Liver (tissue), 9 donors: ENCODE measurements around the gene TCERG1. TPM values are rescaled to one million over a fixed set of nuclear protein-coding genes. Genes with fewer than 3 reads are reported as not detected.

Source experiments
- DNase-seq: peaks from one replicate; pipeline ENCODE4 v3.0.0-alpha.2; 2017; ENCODE audit warnings: low spot score
- H3K27ac ChIP-seq, 2 donors: one replicate each; pipeline ENCODE4 v1.7.0; 2013; ENCODE audit warnings: inconsistent platforms in 2 of 2, low read length in 2 of 2, control low read depth in 1 of 2, low read depth in 1 of 2, mild to moderate bottlenecking in 1 of 2
- H3K27me3 ChIP-seq, 4 donors: one replicate each; pipeline versions ENCODE4 v1.6.1 to v1.7.0; 2013; ENCODE audit warnings: low read length in 3 of 4, inconsistent platforms in 1 of 4, mild to moderate bottlenecking in 1 of 4, moderate library complexity in 1 of 4; ENCODE audit not compliant: control insufficient read depth in 4 of 4, insufficient read depth in 4 of 4
- H3K36me3 ChIP-seq, 4 donors: one replicate each; pipeline versions ENCODE4 v1.6.1 to v1.7.0; 2013; ENCODE audit warnings: low read length in 3 of 4, mild to moderate bottlenecking in 3 of 4, low read depth in 1 of 4, moderate library complexity in 1 of 4; ENCODE audit not compliant: control insufficient read depth in 4 of 4, insufficient read depth in 3 of 4
- H3K4me1 ChIP-seq, 4 donors: one replicate each; pipeline versions ENCODE4 v1.6.1 to v1.7.0; 2013; ENCODE audit warnings: low read length in 3 of 4, mild to moderate bottlenecking in 3 of 4, moderate library complexity in 1 of 4; ENCODE audit not compliant: control insufficient read depth in 4 of 4, insufficient read depth in 4 of 4
- H3K4me3 ChIP-seq, 3 donors: one replicate each; pipeline versions ENCODE4 v1.6.1 to v1.7.0; 2013; ENCODE audit warnings: low read length in 3 of 3, control low read depth in 1 of 3, low read depth in 1 of 3, mild to moderate bottlenecking in 1 of 3
- H3K9ac ChIP-seq, 2 donors: one replicate each; pipeline ENCODE4 v1.7.0; 2013; ENCODE audit warnings: low read length in 2 of 2, mild to moderate bottlenecking in 2 of 2, moderate library complexity in 2 of 2, control low read depth in 1 of 2, low read depth in 1 of 2
- H3K9me3 ChIP-seq, 4 donors: one replicate each; pipeline versions ENCODE4 v1.6.1 to v1.7.0; 2013; ENCODE audit warnings: low read length in 3 of 4; ENCODE audit not compliant: control insufficient read depth in 4 of 4
- ATF3 ChIP-seq: IDR thresholded peaks from 2 replicates; pipeline ENCODE4 v1.6.1; 2016; ENCODE audit warnings: antibody characterized with exemption
- EGR1 ChIP-seq, 2 donors: IDR thresholded peaks; 2 replicates each; pipeline ENCODE4 v1.6.1; 2016 to 2018; ENCODE audit warnings: antibody characterized with exemption in 2 of 2, low read depth in 2 of 2
- FOXA1 ChIP-seq: IDR thresholded peaks from 2 replicates; pipeline ENCODE4 v1.6.1; 2016; ENCODE audit warnings: antibody characterized with exemption
- FOXA2 ChIP-seq: IDR thresholded peaks from 2 replicates; pipeline ENCODE4 v1.6.1; 2016; ENCODE audit warnings: antibody characterized with exemption
- GABPA ChIP-seq, 2 donors: IDR thresholded peaks in 1 of 2; conservative IDR thresholded peaks in 1 of 2; 2 replicates each; pipeline ENCODE4 v1.6.1; 2016; ENCODE audit warnings: antibody characterized with exemption in 2 of 2, mild to moderate bottlenecking in 1 of 2, moderate library complexity in 1 of 2
- HNF4A ChIP-seq, 2 donors: conservative IDR thresholded peaks; 2 replicates each; pipeline ENCODE4 v1.6.1; 2016; ENCODE audit warnings: antibody characterized with exemption in 2 of 2, mild to moderate bottlenecking in 2 of 2
- HNF4G ChIP-seq: IDR thresholded peaks from 2 replicates; pipeline ENCODE4 v1.6.1; 2016; ENCODE audit warnings: antibody characterized with exemption
- JUND ChIP-seq, 2 donors: IDR thresholded peaks; 2 replicates each; pipeline ENCODE4 v1.6.1; 2016; ENCODE audit warnings: antibody characterized with exemption in 2 of 2
- NR2F2 ChIP-seq: IDR thresholded peaks from 2 replicates; pipeline ENCODE4 v1.6.1; 2016; ENCODE audit warnings: antibody characterized with exemption
- RAD21 ChIP-seq, 2 donors: IDR thresholded peaks; 2 replicates each; pipeline ENCODE4 v1.6.1; 2016; ENCODE audit warnings: antibody characterized with exemption in 2 of 2, mild to moderate bottlenecking in 2 of 2
- RXRA ChIP-seq, 2 donors: IDR thresholded peaks; 2 replicates each; pipeline ENCODE4 v1.6.1; 2017 to 2018; ENCODE audit warnings: antibody characterized with exemption in 2 of 2, mild to moderate bottlenecking in 1 of 2
- SP1 ChIP-seq: IDR thresholded peaks from 2 replicates; pipeline ENCODE4 v1.6.1; 2018; ENCODE audit warnings: antibody characterized with exemption, mild to moderate bottlenecking
- TAF1 ChIP-seq: conservative IDR thresholded peaks from 2 replicates; pipeline ENCODE4 v1.6.1; 2016; ENCODE audit warnings: antibody characterized with exemption, mild to moderate bottlenecking
- YY1 ChIP-seq: IDR thresholded peaks from 2 replicates; pipeline ENCODE4 v1.6.1; 2016; ENCODE audit warnings: antibody characterized with exemption, mild to moderate bottlenecking
- WGBS: extraction: QIAGEN DNeasy Blood & Tissue Kit; methylation state at CpG from one replicate; pipeline ENCODE4 v1.1.7; 2013; 5-methylcytosine and 5-hydroxymethylcytosine counted together
- polyA plus RNA-seq, 2 donors: library from polyadenylated mRNA; stranded (reverse) in 1 of 2; unstranded in 1 of 2; fragments of 200-250 nt in 1 of 2; fragments of >200 nt in 1 of 2; fragmentation: Nextera tagmentation in 1 of 2; extraction: Ambion mirVana in 1 of 2; gene quantifications; one replicate each; pipeline versions ENCODE4 v1.2.1 to v1.2.3, GENCODE V29; 2013 to 2015
- total RNA-seq, 2 donors: library from RNA; depleted of rRNA; stranded (reverse); fragments of >200 nt; gene quantifications; one replicate each; pipeline ENCODE4 v1.2.3, GENCODE V29; 2014
- TF ChIP-seq, protein P1 (sequence below): IDR thresholded peaks from 2 replicates; pipeline ENCODE4 v1.6.1; 2016; ENCODE audit warnings: antibody characterized with exemption
- TF ChIP-seq, protein P2 (sequence below): IDR thresholded peaks from 2 replicates; pipeline ENCODE4 v1.6.1; 2016; ENCODE audit warnings: antibody characterized with exemption
- TF ChIP-seq, protein P3 (sequence below): IDR thresholded peaks from 2 replicates; pipeline ENCODE4 v1.6.1; 2016; ENCODE audit warnings: antibody characterized with exemption, mild to moderate bottlenecking
- donor health status: healthy.
- donor health status: healthy.
- donor health status: healthy.
- donor health status: healthy.
- donor health status: healthy.

Gene TCERG1
- total and polyA plus RNA-seq, 4 donors: 7.8 to 26.6 (median 16.0) TPM

- Histone ChIP-seq H3K9me3 (no peaks in the 10 kb centered on the region), H3K36me3 (no peaks in the 10 kb centered on the region), H3K4me3 (no peak overlapping the region), H3K4me1 (peaks cover 0 to 2% (median 0%) of the 10 kb centered on the region in 4 donors), H3K9ac (no peak overlapping the region), H3K27me3 (no peaks in the 10 kb centered on the region), H3K27ac (no peak overlapping the region)
- TF ChIP-seq, protein P1, sequence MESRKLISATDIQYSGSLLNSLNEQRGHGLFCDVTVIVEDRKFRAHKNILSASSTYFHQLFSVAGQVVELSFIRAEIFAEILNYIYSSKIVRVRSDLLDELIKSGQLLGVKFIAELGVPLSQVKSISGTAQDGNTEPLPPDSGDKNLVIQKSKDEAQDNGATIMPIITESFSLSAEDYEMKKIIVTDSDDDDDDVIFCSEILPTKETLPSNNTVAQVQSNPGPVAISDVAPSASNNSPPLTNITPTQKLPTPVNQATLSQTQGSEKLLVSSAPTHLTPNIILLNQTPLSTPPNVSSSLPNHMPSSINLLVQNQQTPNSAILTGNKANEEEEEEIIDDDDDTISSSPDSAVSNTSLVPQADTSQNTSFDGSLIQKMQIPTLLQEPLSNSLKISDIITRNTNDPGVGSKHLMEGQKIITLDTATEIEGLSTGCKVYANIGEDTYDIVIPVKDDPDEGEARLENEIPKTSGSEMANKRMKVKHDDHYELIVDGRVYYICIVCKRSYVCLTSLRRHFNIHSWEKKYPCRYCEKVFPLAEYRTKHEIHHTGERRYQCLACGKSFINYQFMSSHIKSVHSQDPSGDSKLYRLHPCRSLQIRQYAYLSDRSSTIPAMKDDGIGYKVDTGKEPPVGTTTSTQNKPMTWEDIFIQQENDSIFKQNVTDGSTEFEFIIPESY: no peak
- TF ChIP-seq ATF3: no peak
- TF ChIP-seq EGR1 (IDR thresholded peaks at IDR 0.05; ENCODE audit: low read depth in 2 of 2): no peak
- TF ChIP-seq RAD21 (IDR thresholded peaks at IDR 0.05): no peak
- no peak for TF ChIP-seq HNF4A (conservative IDR thresholded peaks at IDR 0.05)
- TF ChIP-seq, protein P2, sequence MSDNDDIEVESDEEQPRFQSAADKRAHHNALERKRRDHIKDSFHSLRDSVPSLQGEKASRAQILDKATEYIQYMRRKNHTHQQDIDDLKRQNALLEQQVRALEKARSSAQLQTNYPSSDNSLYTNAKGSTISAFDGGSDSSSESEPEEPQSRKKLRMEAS: no peak
- TF ChIP-seq YY1: no peak
- TF ChIP-seq HNF4G: no peak
- TF ChIP-seq FOXA1: no peak
- TF ChIP-seq TAF1: no peak
- no peak for TF ChIP-seq JUND (IDR thresholded peaks at IDR 0.05)
- TF ChIP-seq GABPA (IDR thresholded peaks at IDR 0.05 in 1 of 2, conservative IDR thresholded peaks at IDR 0.05 in 1 of 2): no peak
- TF ChIP-seq RXRA (IDR thresholded peaks at IDR 0.05): no peak
- TF ChIP-seq, protein P3, sequence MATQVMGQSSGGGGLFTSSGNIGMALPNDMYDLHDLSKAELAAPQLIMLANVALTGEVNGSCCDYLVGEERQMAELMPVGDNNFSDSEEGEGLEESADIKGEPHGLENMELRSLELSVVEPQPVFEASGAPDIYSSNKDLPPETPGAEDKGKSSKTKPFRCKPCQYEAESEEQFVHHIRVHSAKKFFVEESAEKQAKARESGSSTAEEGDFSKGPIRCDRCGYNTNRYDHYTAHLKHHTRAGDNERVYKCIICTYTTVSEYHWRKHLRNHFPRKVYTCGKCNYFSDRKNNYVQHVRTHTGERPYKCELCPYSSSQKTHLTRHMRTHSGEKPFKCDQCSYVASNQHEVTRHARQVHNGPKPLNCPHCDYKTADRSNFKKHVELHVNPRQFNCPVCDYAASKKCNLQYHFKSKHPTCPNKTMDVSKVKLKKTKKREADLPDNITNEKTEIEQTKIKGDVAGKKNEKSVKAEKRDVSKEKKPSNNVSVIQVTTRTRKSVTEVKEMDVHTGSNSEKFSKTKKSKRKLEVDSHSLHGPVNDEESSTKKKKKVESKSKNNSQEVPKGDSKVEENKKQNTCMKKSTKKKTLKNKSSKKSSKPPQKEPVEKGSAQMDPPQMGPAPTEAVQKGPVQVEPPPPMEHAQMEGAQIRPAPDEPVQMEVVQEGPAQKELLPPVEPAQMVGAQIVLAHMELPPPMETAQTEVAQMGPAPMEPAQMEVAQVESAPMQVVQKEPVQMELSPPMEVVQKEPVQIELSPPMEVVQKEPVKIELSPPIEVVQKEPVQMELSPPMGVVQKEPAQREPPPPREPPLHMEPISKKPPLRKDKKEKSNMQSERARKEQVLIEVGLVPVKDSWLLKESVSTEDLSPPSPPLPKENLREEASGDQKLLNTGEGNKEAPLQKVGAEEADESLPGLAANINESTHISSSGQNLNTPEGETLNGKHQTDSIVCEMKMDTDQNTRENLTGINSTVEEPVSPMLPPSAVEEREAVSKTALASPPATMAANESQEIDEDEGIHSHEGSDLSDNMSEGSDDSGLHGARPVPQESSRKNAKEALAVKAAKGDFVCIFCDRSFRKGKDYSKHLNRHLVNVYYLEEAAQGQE: no peak
- TF ChIP-seq NR2F2: no peak
- no peak for DNase-seq
Observed at GRCh38 chr5:146544232-146544631, 97.1 kb downstream of the TCERG1 start.

- H3K9me3 ChIP-seq: no peaks in the 10 kb centered on the region
- 38% methylated on average over 2 of the region's 2 CpGs for WGBS
- H3K9ac ChIP-seq: no peak overlapping the region
- H3K27me3 ChIP-seq: peaks cover 0 to 3% (median 0%) of the 10 kb centered on the region in 4 donors
- no peak for DNase-seq
- H3K4me3 ChIP-seq: no peak overlapping the region
- H3K36me3 ChIP-seq: no peaks in the 10 kb centered on the region
- no peak for TF ChIP-seq SP1
- no peak for TF ChIP-seq GABPA (IDR thresholded peaks at IDR 0.05 in 1 of 2, conservative IDR thresholded peaks at IDR 0.05 in 1 of 2)
- TF ChIP-seq FOXA2: no peak
- no peak for TF ChIP-seq YY1
- TF ChIP-seq TAF1: no peak
- TF ChIP-seq, protein P2: no peak
- TF ChIP-seq HNF4A (conservative IDR thresholded peaks at IDR 0.05): no peak
- no peak for TF ChIP-seq RXRA (IDR thresholded peaks at IDR 0.05)
- TF ChIP-seq, protein P3: no peak
- TF ChIP-seq, protein P1: no peak
- H3K4me1 ChIP-seq: no peaks in the 10 kb centered on the region
- H3K27ac ChIP-seq: no peak overlapping the region
Observed at GRCh38 chr5:146548781-146549449, 101.8 kb downstream of the TCERG1 start.
